K562 (cell line): Measurements from ENCODE around the gene IFT122. TPM values are rescaled to one million over a fixed set of nuclear protein-coding genes. Genes with fewer than 3 reads are reported as not detected.

Experiments
- ATAC-seq: fragments of 200-7000 bp; cut with Tn5 transposase; 3 replicates; pipeline ENCODE4 v1.9.1; 2020; ENCODE audit warnings: moderate library complexity
- BruUV-seq: library from RNA; stranded (reverse); fragments of 400-500 nt; replicated peaks from 2 replicates; lab custom pipeline; 2021; lab: Mats Ljungman, UMichigan
- CTCF ChIA-PET: fragments of 300-600 bp; formaldehyde crosslinking; extraction: SDS; loops from one replicate; lab custom pipeline; 2021; ENCODE audit warnings: low intra/inter-chr PET ratio; lab: Yijun Ruan, JAX
- POLR2A ChIA-PET: fragments of 300-600, 350-650 bp; sonication (Branson Sonifier 250); formaldehyde crosslinking; extraction: SDS; loops from one replicate; lab custom pipeline; 2021; ENCODE audit warnings: antibody characterized with exemption, inconsistent platforms; lab: Yijun Ruan, JAX
- DNase-seq, 4 experiments: peaks; one replicate each; pipeline versions ENCODE4 v3.0.0 to v3.0.0-alpha.2; 2011 to 2018; ENCODE audit warnings: low spot score in 3 of 4, mixed read lengths in 3 of 4; ENCODE audit errors: extremely low read depth in 1 of 4
- FAIRE-seq: peaks from 2 replicates; lab custom pipeline; 2011; peaks lifted over from hg19 to GRCh38; lab: Jason Lieb, UNC
- H2AFZ ChIP-seq: 2 replicates; pipeline ENCODE4 v1.6.0; 2011; ENCODE audit warnings: low read depth, low read length, control low read depth, inconsistent platforms
- H3K27ac ChIP-seq: fragments of 200-600 bp; 3 replicates; pipeline ENCODE4 v1.8.0; 2011; ENCODE audit warnings: low read depth, mild to moderate bottlenecking, control low read depth, inconsistent platforms, low read length, moderate library complexity, mixed read lengths; ENCODE audit errors: extremely low read depth
- H3K27me3 ChIP-seq, 2 experiments: fragments of 300-600 bp in 1 of 2; 2 replicates in 1 of 2; 3 replicates in 1 of 2; pipeline versions ENCODE4 v1.6.0 to v1.8.0; 2011; ENCODE audit warnings: inconsistent platforms in 2 of 2, low read length in 2 of 2, mild to moderate bottlenecking in 1 of 2, mixed read lengths in 1 of 2, moderate library complexity in 1 of 2; ENCODE audit not compliant: control insufficient read depth in 2 of 2, insufficient read depth in 2 of 2
- H3K36me3 ChIP-seq: fragments of 300-600 bp; 3 replicates; pipeline ENCODE4 v1.8.0; 2011; ENCODE audit warnings: mild to moderate bottlenecking, low read length, inconsistent platforms; ENCODE audit not compliant: control insufficient read depth, insufficient read depth
- H3K4me1 ChIP-seq, 2 experiments: fragments of 200-600 bp in 1 of 2; replicated peaks in 1 of 2; 2 replicates in 1 of 2; 3 replicates in 1 of 2; pipeline versions ENCODE4 v1.5.1 to v1.8.0; 2011; ENCODE audit warnings: inconsistent platforms in 2 of 2, low read length in 2 of 2, mild to moderate bottlenecking in 1 of 2, mixed read lengths in 1 of 2, moderate library complexity in 1 of 2; ENCODE audit not compliant: control insufficient read depth in 2 of 2, insufficient read depth in 2 of 2
- H3K4me2 ChIP-seq: 2 replicates; pipeline ENCODE4 v1.6.1; 2011; ENCODE audit warnings: low read length, control low read depth, inconsistent platforms, mixed read lengths; ENCODE audit not compliant: insufficient read depth
- H3K4me3 ChIP-seq: fragments of 200-600 bp; sonication (generic), shearing (Covaris generic); 2 replicates; pipeline ENCODE4 v1.5.1; 2016; ENCODE audit warnings: control low read depth, inconsistent platforms
- H3K79me2 ChIP-seq: fragments of 200-600 bp; 3 replicates; pipeline ENCODE4 v1.8.0; 2011; ENCODE audit warnings: low read length, inconsistent platforms; ENCODE audit not compliant: control insufficient read depth, insufficient read depth
- H3K9ac ChIP-seq, 2 experiments: 2 replicates each; pipeline versions ENCODE4 v1.6.0 to v1.6.1; 2011; ENCODE audit warnings: low read depth in 2 of 2, low read length in 2 of 2, control low read depth in 1 of 2, inconsistent platforms in 1 of 2, mild to moderate bottlenecking in 1 of 2, mixed read lengths in 1 of 2; ENCODE audit not compliant: insufficient read depth in 1 of 2
- H3K9me1 ChIP-seq: one replicate; pipeline ENCODE4 v1.6.0; 2011; ENCODE audit warnings: inconsistent platforms, mild to moderate bottlenecking, low read length, moderate library complexity; ENCODE audit not compliant: control insufficient read depth, insufficient read depth
- H3K9me3 ChIP-seq: replicated peaks from 2 replicates; pipeline ENCODE4 v1.5.1; 2011; ENCODE audit warnings: low read depth, low read length, inconsistent platforms; ENCODE audit not compliant: control insufficient read depth, insufficient read depth
- H4K20me1 ChIP-seq: replicated peaks from 2 replicates; pipeline ENCODE4 v1.6.1; 2011; ENCODE audit warnings: low read length, inconsistent platforms, mixed read lengths; ENCODE audit not compliant: control insufficient read depth, insufficient read depth
- CREM ChIP-seq: IDR thresholded peaks from 2 replicates; pipeline ENCODE4 v1.6.1; 2014; ENCODE audit warnings: antibody characterized with exemption, low read depth
- KAT8 ChIP-seq: fragments of 450-650 bp; IDR thresholded peaks from 2 replicates; pipeline ENCODE4 v1.6.1; 2016; ENCODE audit warnings: low read depth, mild to moderate bottlenecking
- KDM1A ChIP-seq, 2 experiments: fragments of 450-650 bp; IDR thresholded peaks; 2 replicates each; pipeline ENCODE4 v1.6.1; 2016; ENCODE audit warnings: mild to moderate bottlenecking in 2 of 2
- RCOR1 ChIP-seq, 2 experiments: IDR thresholded peaks; 2 replicates each; pipeline ENCODE4 v1.6.1; 2012; ENCODE audit warnings: low read depth in 2 of 2, low read length in 2 of 2, borderline replicate concordance in 1 of 2, improper control_type of control experiment in 1 of 2
- TAF15 ChIP-seq: fragments of 200-400 bp; formaldehyde crosslinking; IDR thresholded peaks from 2 replicates; pipeline ENCODE4 v1.6.1; 2017; ENCODE audit warnings: mild to moderate bottlenecking, low read depth, low read length, moderate library complexity
- TEAD4 ChIP-seq, 2 experiments: sonication (generic) in 1 of 2; formaldehyde crosslinking in 1 of 2; IDR thresholded peaks; 2 replicates each; pipeline versions ENCODE4 v1.6.1 to v1.8.0; 2012 to 2022; ENCODE audit warnings: borderline replicate concordance in 1 of 2, inconsistent platforms in 1 of 2, low read length in 1 of 2, mild to moderate bottlenecking in 1 of 2, missing genetic modification reagents in 1 of 2
- THAP12 ChIP-seq: fragments of 250-450 bp; sonication (Bioruptor Pico); IDR thresholded peaks from 2 replicates; pipeline ENCODE4 v1.9.0; 2021; ENCODE audit warnings: mild to moderate bottlenecking, inconsistent platforms
- ZFPM2 ChIP-seq: fragments of 250-450 bp; sonication (Bioruptor Pico); IDR thresholded peaks from 2 replicates; pipeline ENCODE4 v1.5.1; 2022; ENCODE audit warnings: mild to moderate bottlenecking
- WGBS: fragments of 100-300 bp; shearing (Covaris generic); methylation state at CpG from one replicate; pipeline ENCODE4 v1.1.6; 2016; ENCODE audit warnings: low coverage, mixed read lengths; ENCODE audit not compliant: insufficient coverage; ENCODE audit errors: missing lambda C conversion rate; 5-methylcytosine and 5-hydroxymethylcytosine counted together
- in situ Hi-C: fragments of 300-500 bp; cut with MboI; formaldehyde crosslinking; loops from 4 replicates; pipeline ENCODE4 v1.15.0; 2018; ENCODE audit warnings: inconsistent platforms, mixed read lengths
- intact Hi-C: fragments of 100-400 bp; cut with micrococcal nuclease; formaldehyde crosslinking; loops from 2 replicates; pipeline ENCODE4 v1.14.2; 2022
- polyA plus RNA-seq, 8 experiments: library from polyadenylated mRNA; depleted of rRNA in 4 of 8; stranded (reverse) in 5 of 8; unstranded in 3 of 8; fragments of >200 nt; fragmentation: Nextera tagmentation in 2 of 8; fragmentation: Illumina TruSeq in 1 of 8; extraction: Ambion mirVana in 2 of 8; extraction: Trizol in 1 of 8; gene quantifications; 2 replicates each; pipeline versions ENCODE4 v1.2.1 to v1.2.3, GENCODE V29; 2011 to 2014; ENCODE audit warnings: inconsistent platforms in 1 of 8, missing spikeins in 1 of 8
- total RNA-seq, 7 experiments: library from RNA; depleted of rRNA in 6 of 7; stranded (reverse); fragments of >200 nt in 6 of 7; fragmentation: Illumina TruSeq in 2 of 7; extraction: Trizol in 2 of 7; gene quantifications; 2 replicates each; pipeline versions ENCODE4 v1.2.1 to v1.2.3, GENCODE V29; 2011 to 2021; ENCODE audit warnings: low replicate concordance in 1 of 7
- TF ChIP-seq, protein P1 (sequence below): fragments of 450-650 bp; formaldehyde crosslinking; IDR thresholded peaks from 2 replicates; pipeline ENCODE4 v1.4.0; 2022; ENCODE audit warnings: missing genetic modification characterization
- TF ChIP-seq, protein P2 (sequence below): fragments of 450-650 bp; IDR thresholded peaks from 2 replicates; pipeline ENCODE4 v1.6.1; 2016; ENCODE audit warnings: low read depth, mild to moderate bottlenecking, moderate library complexity
- TF ChIP-seq, protein P3 (sequence below): fragments of 450-650 bp; formaldehyde crosslinking; conservative IDR thresholded peaks from 2 replicates; pipeline ENCODE4 v1.4.0; 2022; ENCODE audit warnings: mild to moderate bottlenecking, missing genetic modification characterization

The IFT122 gene
- total and polyA plus RNA-seq, 9 of the 15 experiments (the other 6 are each of a cell fraction or from before 2014, with no cell fraction given): 2.4 to 11.5 (median 7.7) TPM

DNA sequence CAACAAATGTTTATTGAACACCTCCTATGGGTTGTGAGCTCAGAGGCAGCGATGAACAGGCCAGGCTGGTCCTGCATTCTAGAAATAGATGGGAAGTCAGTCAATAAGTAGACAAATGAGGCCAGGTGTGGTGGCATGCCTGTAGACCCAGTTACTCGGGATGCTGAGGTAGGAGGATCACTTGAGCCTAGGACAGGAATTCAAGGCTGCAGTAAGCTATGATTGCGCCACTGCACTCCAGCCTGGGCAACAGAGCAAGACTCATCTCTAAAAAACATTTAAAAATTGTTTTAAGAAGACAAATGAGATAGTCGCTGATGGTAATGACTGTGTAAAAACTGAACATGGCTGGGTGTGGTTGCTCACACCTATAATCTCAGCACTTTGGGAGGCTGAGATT is 84.1 kb downstream of the IFT122 start:
- H3K27me3 ChIP-seq: peaks cover 0 to 26% of the 10 kb centered on the region in 2 experiments; a peak in 2 of 5 replicates
- no peaks in the 10 kb centered on the region for H3K9me1 ChIP-seq
- in situ Hi-C loops: no loop called here
- no peaks in the 10 kb centered on the region for H3K4me1 ChIP-seq
- H3K4me3 ChIP-seq: no peak overlapping the region
- H3K36me3 ChIP-seq: no peaks in the 10 kb centered on the region
- H3K79me2 ChIP-seq: no peaks in the 10 kb centered on the region
- H3K9ac ChIP-seq: no peak overlapping the region
- no peak for ATAC-seq
- 9% methylated on average over 4 of the region's 4 CpGs for WGBS
- 0 out of 4 replicates have a peak, but pooled peaks of 1 of the 2 experiments have one; percentile 42 for TF ChIP-seq RCOR1 (IDR thresholded peaks at IDR 0.05; ENCODE audit: borderline replicate concordance in 1 of 2, low read depth in 2 of 2, low read length in 2 of 2)
- no peak for TF ChIP-seq CREM
- no peak for TF ChIP-seq TAF15
- no peak for TF ChIP-seq THAP12 (CRISPR knock-in tag)
- TF ChIP-seq KAT8: no peak
- TF ChIP-seq, protein P1, sequence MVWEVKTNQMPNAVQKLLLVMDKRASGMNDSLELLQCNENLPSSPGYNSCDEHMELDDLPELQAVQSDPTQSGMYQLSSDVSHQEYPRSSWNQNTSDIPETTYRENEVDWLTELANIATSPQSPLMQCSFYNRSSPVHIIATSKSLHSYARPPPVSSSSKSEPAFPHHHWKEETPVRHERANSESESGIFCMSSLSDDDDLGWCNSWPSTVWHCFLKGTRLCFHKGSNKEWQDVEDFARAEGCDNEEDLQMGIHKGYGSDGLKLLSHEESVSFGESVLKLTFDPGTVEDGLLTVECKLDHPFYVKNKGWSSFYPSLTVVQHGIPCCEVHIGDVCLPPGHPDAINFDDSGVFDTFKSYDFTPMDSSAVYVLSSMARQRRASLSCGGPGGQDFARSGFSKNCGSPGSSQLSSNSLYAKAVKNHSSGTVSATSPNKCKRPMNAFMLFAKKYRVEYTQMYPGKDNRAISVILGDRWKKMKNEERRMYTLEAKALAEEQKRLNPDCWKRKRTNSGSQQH (CRISPR knock-in tag): no peak
- TF ChIP-seq TEAD4 (IDR thresholded peaks at IDR 0.05; ENCODE audit: low read length): no peak
- no peak for TF ChIP-seq TEAD4 (CRISPR knock-in tag; IDR thresholded peaks at IDR 0.05; ENCODE audit: borderline replicate concordance)
- TF ChIP-seq KDM1A (IDR thresholded peaks at IDR 0.05): peak in 1 of 2 experiments; percentile 17; a peak in 1 of 4 replicates
- TF ChIP-seq, protein P2, sequence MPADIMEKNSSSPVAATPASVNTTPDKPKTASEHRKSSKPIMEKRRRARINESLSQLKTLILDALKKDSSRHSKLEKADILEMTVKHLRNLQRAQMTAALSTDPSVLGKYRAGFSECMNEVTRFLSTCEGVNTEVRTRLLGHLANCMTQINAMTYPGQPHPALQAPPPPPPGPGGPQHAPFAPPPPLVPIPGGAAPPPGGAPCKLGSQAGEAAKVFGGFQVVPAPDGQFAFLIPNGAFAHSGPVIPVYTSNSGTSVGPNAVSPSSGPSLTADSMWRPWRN: no peak
- TF ChIP-seq ZFPM2: no peak
- TF ChIP-seq, protein P3, sequence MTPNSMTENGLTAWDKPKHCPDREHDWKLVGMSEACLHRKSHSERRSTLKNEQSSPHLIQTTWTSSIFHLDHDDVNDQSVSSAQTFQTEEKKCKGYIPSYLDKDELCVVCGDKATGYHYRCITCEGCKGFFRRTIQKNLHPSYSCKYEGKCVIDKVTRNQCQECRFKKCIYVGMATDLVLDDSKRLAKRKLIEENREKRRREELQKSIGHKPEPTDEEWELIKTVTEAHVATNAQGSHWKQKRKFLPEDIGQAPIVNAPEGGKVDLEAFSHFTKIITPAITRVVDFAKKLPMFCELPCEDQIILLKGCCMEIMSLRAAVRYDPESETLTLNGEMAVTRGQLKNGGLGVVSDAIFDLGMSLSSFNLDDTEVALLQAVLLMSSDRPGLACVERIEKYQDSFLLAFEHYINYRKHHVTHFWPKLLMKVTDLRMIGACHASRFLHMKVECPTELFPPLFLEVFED: no peak
- POLR2A ChIA-PET: interaction anchor here (1.4 kb wide), 1 partner anchor 84 kb away, joined by 3 read pairs; the partner anchor contains the start of genes IFT122 and MBD4
- no peak for FAIRE-seq
- no peak for DNase-seq
- CTCF ChIA-PET: no interaction called here
- BruUV-seq: no TSS peak
- H3K4me2 ChIP-seq: no peak overlapping the region
- no peaks in the 10 kb centered on the region for H3K9me3 ChIP-seq
- H4K20me1 ChIP-seq: no peaks in the 10 kb centered on the region
- no peak overlapping the region for H3K27ac ChIP-seq
- intact Hi-C loops: no loop called here
- no peak overlapping the region for H2AFZ ChIP-seq
